GM21360 (cell line): Measurements from ENCODE around the gene LPIN2.
A peak's percentile ranks its signal among the peaks of the same experiment; 100 is the strongest.
"Not testable (repeated sequence)": the region's sequence is repeated elsewhere in the genome, so short reads cannot be mapped to it uniquely, and the experiment has no call there.

ENCODE experiments used
- ATAC-seq: cut with Tn5 transposase; IDR thresholded peaks from one replicate; pipeline ENCODE4 v1.9.1; 2021; ENCODE audit warnings: mild to moderate bottlenecking, moderate library complexity; ENCODE audit not compliant: unreplicated experiment

Gene LPIN2

GRCh38 chr18:3046216-3046808, 33.4 kb upstream of the LPIN2 start:
- no peak for ATAC-seq

DNA sequence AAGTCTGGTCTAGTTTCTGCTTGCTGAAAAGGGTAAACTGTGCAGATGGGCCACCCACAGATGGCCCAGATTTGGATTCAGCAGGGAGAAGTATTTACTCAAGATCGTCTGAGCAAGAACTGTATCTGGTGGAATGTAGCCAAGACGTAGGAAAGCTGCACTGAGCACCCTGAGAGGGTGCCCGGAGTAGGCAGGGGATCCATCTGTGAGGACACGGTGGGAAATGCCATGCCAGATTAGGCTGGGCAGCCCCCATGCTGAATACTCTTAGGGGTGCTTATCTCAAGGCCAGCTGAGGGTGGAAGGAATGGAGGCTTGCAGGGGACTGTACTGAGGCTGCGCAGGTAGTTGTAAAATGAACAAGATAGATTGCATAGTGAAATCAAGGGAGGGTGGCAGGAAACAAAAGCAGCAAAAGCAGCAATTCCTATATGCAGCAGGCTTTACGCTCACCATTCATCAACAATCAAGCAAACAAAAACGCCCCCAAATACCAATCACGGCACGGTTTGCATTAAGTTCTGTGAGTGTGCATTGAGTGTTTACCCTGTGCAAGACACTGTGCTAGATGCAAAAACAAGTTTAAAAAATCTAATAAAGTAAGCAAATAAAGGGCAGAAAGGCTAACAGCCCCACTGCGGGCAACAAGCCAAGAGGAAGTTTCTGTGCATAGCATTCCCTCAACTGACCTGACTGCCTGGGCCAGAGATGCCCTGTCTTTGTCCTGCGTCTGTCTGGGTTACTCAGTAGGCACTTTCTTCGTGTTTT, 32.2 kb upstream of the LPIN2 start:
- no peak for ATAC-seq

- ATAC-seq, result no peak
Measured at GRCh38 chr18:3042379-3042778, 29.4 kb upstream of the LPIN2 start.

DNA sequence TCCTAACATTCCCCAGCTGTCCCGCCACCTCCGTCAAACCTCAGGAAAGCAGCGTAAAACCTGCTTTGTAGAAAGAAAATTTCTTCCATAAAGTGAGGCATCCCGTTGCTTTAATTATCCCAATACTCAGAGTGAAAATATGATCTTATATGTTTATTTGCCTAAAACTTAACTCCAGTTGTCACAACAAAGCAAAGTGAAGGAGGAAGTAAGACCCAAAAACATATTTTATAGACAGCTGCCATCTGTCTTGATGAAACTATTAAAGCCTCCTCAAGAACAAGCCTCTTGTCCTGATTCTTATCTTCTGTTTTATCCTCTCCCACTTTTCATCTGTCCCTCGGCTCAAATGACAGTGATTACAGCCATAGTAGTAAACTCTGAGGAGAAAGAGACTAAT, 28.9 kb upstream of the LPIN2 start:
- ATAC-seq, result no peak

GRCh38 chr18:3040881-3041280, 27.9 kb upstream of the LPIN2 start:
- ATAC-seq, result no peak

- ATAC-seq, result no peak
Measured at GRCh38 chr18:3040173-3040572, 27.2 kb upstream of the LPIN2 start.

DNA sequence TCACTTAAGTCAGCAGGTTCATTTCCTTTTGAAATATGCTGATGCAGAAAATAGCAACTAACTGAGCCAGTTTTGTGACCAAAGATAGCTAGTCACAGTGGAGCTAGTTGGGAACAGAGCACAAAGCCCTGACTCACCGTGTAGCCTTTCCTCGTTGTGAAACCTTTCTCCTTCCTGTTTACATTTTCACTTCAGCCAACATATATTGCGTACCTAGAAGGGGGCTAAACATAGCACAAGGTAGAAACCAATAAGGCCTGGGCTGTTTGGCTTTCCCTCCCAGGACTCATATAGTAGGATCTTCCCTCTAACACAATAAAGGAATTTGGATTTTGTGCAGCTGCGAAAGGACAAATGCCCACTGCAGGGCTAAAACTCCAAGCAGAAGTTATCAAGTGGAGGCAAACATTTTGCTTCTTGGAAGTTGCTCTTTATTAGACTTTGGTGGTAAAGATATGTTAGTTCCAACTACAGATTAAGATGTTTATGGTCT, 24.5 kb upstream of the LPIN2 start:
- peak; percentile 99 for ATAC-seq

GRCh38 chr18:3036108-3036507, 23.2 kb upstream of the LPIN2 start:
- no peak for ATAC-seq

- no peak for ATAC-seq
Measured at GRCh38 chr18:3035635-3036034, 22.7 kb upstream of the LPIN2 start.

DNA sequence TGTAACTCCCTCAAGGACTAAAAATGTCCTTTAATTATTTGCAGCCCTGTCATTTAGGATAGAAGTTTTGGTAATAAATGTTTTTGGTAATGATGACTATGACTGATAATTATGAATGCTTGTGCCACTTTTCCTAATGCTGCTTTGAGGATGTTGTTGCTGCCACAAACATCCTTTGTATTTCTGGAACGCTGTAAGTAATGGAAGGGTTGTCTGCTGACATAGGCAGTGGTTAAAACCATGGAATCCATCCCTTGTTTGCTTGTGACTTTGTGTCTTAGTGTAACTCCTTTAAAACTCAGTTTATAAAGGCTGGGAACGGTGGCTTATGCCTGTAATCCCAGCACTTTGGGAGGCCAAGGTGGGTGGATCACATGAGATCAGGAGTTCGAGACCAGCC, 19.8 kb upstream of the LPIN2 start:
- no peak for ATAC-seq

DNA sequence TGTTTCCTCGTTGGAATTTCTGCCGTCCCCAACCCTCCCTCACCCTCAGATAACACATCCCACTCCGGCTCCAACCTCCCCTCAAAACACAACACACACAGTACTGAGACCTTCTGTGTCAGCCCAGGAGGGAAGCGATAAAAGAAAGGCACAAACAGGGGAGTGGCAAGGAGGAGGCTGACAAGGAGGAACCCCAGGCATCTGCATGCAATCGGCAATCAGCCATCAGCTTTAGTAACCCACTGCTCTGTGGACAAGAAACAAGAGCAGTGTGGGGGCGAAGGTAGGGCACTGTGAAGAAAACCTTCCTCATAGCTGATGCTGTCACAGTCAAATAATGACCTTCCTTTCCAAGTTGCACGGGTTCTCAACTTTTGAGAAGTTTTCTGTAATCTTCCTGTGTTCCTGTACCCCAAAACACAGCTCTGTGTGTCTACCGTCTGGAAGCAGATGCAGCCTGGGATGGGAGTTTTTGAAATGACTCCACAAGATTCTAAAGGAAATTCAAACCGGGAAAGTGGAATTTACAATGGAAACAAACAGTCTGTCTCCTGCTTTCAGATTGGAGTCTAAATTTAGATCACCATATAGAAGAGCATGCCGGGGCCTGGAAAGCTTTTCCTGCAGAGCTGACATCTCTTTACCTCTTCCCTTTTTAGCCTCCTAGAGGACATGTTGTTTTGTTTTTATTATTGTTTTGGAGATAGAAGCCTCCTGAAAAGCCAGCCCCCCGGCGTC, 16.4 kb upstream of the LPIN2 start:
- no peak for ATAC-seq

- not testable (repeated sequence) for ATAC-seq
Measured at GRCh38 chr18:3028115-3028514, 15.2 kb upstream of the LPIN2 start.

DNA sequence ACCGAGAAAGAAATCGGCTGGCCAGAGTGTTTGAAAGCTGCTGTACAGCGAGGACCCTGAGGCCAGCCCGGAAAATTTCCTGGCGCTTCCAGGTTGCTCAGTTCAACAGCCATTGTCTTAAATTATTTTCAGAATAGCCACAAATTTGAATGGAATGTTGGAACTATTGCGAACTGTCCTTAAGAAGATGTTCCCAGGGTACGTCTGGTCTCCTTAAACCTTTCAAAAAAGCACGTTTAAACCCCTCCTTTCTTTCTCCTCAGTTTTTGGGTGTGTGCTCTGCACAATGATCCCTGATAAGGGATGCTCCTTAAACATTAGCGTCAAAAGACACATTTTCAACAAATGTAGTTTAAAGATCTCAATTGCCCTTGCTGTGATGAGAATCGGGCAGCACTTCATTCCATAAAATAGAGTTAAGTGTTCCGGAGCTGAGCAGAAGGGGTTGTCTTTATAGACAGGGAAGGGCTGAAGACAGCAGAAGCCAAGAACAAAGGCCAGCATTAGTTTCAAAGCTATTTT, 14.5 kb upstream of the LPIN2 start:
- no peak for ATAC-seq

GRCh38 chr18:3025544-3025943, 12.6 kb upstream of the LPIN2 start:
- no peak for ATAC-seq

DNA sequence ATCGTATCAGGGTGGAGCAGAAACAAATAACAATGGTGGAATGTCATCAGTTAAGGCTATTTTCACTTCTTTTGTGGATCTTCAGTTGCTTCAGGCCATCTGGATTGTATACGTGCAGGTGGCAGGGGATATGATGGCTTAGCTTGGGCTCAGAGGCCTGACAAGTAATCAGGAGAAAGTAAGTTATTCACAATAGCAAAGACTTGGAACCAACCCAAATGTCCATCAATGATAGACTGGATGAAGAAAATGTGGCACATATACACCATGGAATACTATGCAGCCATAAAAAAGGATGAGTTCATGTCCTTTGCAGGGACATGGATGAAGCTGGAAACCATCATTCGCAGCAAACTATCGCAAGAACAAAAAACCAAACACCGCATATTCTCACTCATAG, 10.7 kb upstream of the LPIN2 start:
- not testable (repeated sequence) for ATAC-seq

GRCh38 chr18:3016585-3017297, 3.8 kb upstream of the LPIN2 start:
- no peak for ATAC-seq

DNA sequence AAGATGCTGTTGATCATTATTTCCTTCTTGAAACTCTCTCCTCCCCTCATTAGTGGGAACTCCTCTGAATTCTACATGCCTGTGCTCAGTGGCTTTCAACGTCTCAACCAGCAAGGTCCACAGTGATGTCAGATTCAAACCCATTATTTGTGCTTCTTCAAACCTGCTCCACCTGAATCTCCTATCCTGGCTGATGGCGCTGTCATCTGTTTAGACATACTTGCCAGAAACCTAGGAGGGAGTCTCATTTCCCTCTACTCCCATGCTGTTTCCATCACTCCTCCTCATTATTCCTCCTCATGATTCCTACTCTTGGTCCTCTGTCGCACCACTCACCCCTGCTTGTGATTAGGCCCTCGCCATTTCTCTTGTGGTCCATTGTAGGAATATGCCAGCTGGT, 2.9 kb upstream of the LPIN2 start:
- no peak for ATAC-seq

DNA sequence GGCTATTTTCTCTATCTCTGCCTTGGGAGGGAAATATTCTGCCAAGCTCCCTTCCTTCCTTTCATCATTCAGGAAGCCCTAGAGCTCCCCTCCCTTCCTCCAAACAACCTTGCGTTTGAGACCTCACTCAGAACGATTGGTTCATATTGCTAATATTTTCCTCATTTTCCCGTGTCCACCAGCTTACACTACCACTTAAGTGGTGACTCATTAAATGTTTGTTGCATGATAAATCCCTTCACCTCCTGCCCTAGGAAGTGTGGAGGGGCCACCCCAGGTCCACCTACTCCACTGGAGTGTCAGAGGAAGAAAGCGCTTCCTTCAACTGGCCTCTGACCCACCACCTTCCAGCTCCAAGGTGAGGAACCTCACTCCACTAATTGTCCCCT, 2.3 kb upstream of the LPIN2 start:
- ATAC-seq, result no peak

- no peak for ATAC-seq
Measured at GRCh38 chr18:3014503-3015203, 1.7 kb upstream of the LPIN2 start.
